ENCODE data around the gene MTUS2.

Gene MTUS2

GRCh38 chr13:29402166-29402636, 582.1 kb downstream of the MTUS2 start:
- DNase-seq, result peak; percentile 11
- H3K9me3 ChIP-seq (replicated peaks; ENCODE audit: insufficient read depth, low read length), result no peaks in the 10 kb centered on the region
- no peaks in the 10 kb centered on the region for H3K27me3 ChIP-seq (replicated peaks; ENCODE audit: insufficient read depth, low read length)
- TF ChIP-seq EZH2 (optimal IDR thresholded peaks at IDR 0.05; ENCODE audit: low read depth, low read length) (no peak), EZH2phosphoT487 (IDR thresholded peaks at IDR 0.05; ENCODE audit: low read length) (no peak), CTCF (IDR thresholded peaks at IDR 0.05; ENCODE audit: low read length) (no peak)
- no peaks in the 10 kb centered on the region for H3K9me2 ChIP-seq (replicated peaks; ENCODE audit: insufficient read depth, low read length)
- H3K4me3 ChIP-seq (ENCODE audit: low read length), result no peak overlapping the region
- no peak overlapping the region for H3K9ac ChIP-seq (ENCODE audit: low read length)
- H3F3A ChIP-seq (ENCODE audit: insufficient read depth, low read length), result no peaks in the 10 kb centered on the region
- H3K79me2 ChIP-seq (ENCODE audit: low read length), result no peaks in the 10 kb centered on the region
- no peaks in the 10 kb centered on the region for H3K36me3 ChIP-seq (replicated peaks; ENCODE audit: insufficient read depth, low read length)
- H3K4me1 ChIP-seq (ENCODE audit: low read length), result no peaks in the 10 kb centered on the region
- no peaks in the 10 kb centered on the region for H4K20me1 ChIP-seq (ENCODE audit: insufficient read depth, low read length)
- no peak overlapping the region for H2AFZ ChIP-seq (ENCODE audit: low read length)
- H3K27ac ChIP-seq (ENCODE audit: low read length), result no peak overlapping the region
- H3K4me2 ChIP-seq (ENCODE audit: low read depth, low read length), result no peak overlapping the region

GRCh38 chr13:29405401-29405800, 585.3 kb downstream of the MTUS2 start:
- Histone ChIP-seq H4K20me1 (ENCODE audit: insufficient read depth, low read length) (no peaks in the 10 kb centered on the region), H3K4me3 (ENCODE audit: low read length) (no peak overlapping the region), H3K79me2 (ENCODE audit: low read length) (no peaks in the 10 kb centered on the region), H3K27ac (ENCODE audit: low read length) (no peak overlapping the region), H3K36me3 (replicated peaks; ENCODE audit: insufficient read depth, low read length) (no peaks in the 10 kb centered on the region), H3K27me3 (replicated peaks; ENCODE audit: insufficient read depth, low read length) (no peaks in the 10 kb centered on the region), H3K9ac (ENCODE audit: low read length) (no peak overlapping the region), H3K4me2 (ENCODE audit: low read depth, low read length) (no peak overlapping the region), H3K4me1 (ENCODE audit: low read length) (no peaks in the 10 kb centered on the region), H2AFZ (ENCODE audit: low read length) (no peak overlapping the region), H3F3A (ENCODE audit: insufficient read depth, low read length) (no peaks in the 10 kb centered on the region), H3K9me3 (replicated peaks; ENCODE audit: insufficient read depth, low read length) (no peaks in the 10 kb centered on the region), H3K9me2 (replicated peaks; ENCODE audit: insufficient read depth, low read length) (no peaks in the 10 kb centered on the region)
- TF ChIP-seq CTCF (IDR thresholded peaks at IDR 0.05; ENCODE audit: low read length), result no peak
- no peak for TF ChIP-seq EZH2 (optimal IDR thresholded peaks at IDR 0.05; ENCODE audit: low read depth, low read length)
- TF ChIP-seq EZH2phosphoT487 (IDR thresholded peaks at IDR 0.05; ENCODE audit: low read length), result no peak
- DNase-seq, result no peak

GRCh38 chr13:29411481-29411880, 591.3 kb downstream of the MTUS2 start:
- Histone ChIP-seq H3K4me2 (ENCODE audit: low read depth, low read length) (no peak overlapping the region), H3F3A (ENCODE audit: insufficient read depth, low read length) (no peaks in the 10 kb centered on the region), H4K20me1 (ENCODE audit: insufficient read depth, low read length) (no peaks in the 10 kb centered on the region), H3K4me3 (ENCODE audit: low read length) (no peak overlapping the region), H3K9me3 (replicated peaks; ENCODE audit: insufficient read depth, low read length) (no peaks in the 10 kb centered on the region), H3K9ac (ENCODE audit: low read length) (no peak overlapping the region), H3K9me2 (replicated peaks; ENCODE audit: insufficient read depth, low read length) (no peaks in the 10 kb centered on the region), H3K36me3 (replicated peaks; ENCODE audit: insufficient read depth, low read length) (no peaks in the 10 kb centered on the region), H3K79me2 (ENCODE audit: low read length) (no peaks in the 10 kb centered on the region), H3K4me1 (ENCODE audit: low read length) (no peaks in the 10 kb centered on the region), H3K27ac (ENCODE audit: low read length) (no peak overlapping the region), H2AFZ (ENCODE audit: low read length) (no peak overlapping the region), H3K27me3 (replicated peaks; ENCODE audit: insufficient read depth, low read length) (no peaks in the 10 kb centered on the region)
- no peak for DNase-seq
- TF ChIP-seq EZH2phosphoT487 (IDR thresholded peaks at IDR 0.05; ENCODE audit: low read length) (no peak), CTCF (IDR thresholded peaks at IDR 0.05; ENCODE audit: low read length) (no peak), EZH2 (optimal IDR thresholded peaks at IDR 0.05; ENCODE audit: low read depth, low read length) (no peak)

Data from MM.1S (cell line).